DMS114 treated with DMSO at 0.1 percent for 48 hours (cell line): ENCODE measurements around the gene ST6GALNAC6.

Experiments
- DNase-seq: peaks from one replicate; lab custom pipeline; 2025; ENCODE audit not compliant: unreplicated experiment; lab: John Stamatoyannopoulos, UW

Gene ST6GALNAC6, protein sequence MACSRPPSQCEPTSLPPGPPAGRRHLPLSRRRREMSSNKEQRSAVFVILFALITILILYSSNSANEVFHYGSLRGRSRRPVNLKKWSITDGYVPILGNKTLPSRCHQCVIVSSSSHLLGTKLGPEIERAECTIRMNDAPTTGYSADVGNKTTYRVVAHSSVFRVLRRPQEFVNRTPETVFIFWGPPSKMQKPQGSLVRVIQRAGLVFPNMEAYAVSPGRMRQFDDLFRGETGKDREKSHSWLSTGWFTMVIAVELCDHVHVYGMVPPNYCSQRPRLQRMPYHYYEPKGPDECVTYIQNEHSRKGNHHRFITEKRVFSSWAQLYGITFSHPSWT

DNA sequence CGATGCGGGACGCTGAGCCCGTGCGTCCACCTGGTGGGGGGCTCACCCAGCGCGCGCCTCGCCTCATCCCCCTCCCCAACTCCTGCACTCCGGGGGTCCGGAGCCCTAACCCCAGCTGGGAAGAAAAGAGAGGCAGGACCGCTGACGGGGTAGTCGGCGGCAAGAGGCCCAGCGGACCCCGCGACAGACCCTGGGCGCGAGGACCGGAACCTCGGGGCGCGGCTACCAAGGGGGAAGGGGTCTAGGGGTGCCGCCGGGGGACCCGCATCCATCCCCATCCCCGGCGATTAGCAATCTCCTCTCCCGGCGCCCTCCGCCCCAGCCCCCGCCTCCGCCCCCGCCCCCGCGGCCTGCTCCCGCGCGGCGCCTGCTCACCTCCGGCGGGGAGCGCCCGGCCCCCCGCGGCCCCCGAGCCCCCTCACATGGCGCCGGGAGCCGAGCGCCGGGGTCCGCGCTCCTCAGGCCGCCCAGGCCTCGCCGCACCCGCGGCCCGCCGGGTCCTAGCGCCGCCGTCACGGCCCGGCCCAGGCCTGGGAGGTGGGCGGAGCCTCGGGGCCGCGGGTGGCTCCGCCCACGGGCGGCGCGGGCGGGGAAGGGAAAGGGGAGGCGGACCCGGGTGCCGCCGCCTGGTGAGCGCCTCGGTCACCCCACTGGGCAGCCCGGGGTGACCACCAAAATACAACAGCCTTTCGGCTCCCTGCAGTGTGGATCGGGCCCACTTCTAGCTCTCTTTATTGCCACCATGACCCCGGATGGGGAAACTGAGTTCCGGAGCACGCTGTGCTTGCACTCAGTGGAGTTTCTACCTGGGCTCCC, at the start of gene ST6GALNAC6:
Gene ST6GALNAC6, minus strand, starts transcription at position 476 of the 816 bp plus-strand sequence. CDS start 1,622 bp downstream, outside the sequence.
- DNase-seq, result no peak

DNA sequence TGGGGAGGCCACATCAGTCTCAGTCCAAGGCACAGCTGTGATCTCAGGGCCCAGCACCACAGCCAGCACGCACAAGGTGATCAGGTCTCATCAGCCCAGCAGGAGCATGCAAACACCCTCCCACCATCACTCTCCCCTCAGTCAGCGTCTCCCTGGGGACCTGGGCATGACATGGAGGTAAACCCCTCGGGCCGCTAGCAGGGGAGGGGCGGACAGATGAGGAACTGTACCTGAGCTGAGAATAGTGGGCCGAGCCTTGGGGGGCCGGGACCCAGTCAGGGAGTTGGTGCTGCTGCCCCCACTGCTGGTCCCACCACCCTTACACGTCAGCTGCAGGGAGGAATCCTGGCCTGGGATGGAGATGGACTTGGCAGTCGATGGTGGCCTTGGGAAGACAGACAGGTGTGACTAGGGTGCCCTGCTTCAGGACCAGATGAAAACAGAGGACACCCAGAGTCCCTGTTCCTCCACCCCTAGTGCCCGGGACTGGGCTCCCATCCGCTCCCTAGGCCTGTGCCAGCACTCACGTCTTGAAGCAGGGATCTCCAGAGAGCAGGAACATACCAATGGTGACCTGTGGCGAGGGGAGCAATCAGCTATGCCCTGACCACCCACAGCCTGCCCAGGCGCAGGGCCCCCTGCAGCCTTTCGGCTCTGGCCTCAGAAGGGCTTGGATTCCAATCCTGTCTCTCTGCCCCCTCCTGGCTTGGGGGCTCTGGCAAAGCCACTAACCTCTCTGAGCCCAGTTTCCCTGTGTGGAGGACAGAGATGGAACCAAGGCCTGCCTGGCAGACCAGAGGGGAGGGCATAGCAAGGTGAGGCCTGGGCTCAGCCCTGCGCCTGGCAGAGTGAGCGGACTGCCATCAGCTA, 48.7 kb upstream of the ST6GALNAC6 start:
- DNase-seq, result no peak

DNA sequence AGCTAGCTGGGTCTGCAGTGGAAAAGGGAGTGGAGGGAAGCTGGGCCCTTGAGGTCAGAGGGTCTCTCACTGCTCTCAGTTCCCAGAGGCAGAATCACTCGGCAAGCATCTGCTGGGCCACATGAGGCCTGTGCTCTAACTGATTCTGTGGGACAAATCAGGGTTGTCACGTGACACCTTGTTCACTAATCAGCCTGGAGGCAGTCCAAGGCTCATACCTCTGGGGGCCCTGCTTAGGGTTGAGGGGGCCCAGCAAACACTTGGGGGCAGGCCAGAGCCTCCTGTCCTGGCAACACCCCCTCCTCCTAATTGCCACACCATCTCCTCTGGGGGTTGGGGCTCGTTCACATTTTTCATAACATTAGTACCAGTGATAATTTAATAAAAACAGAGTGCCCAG, 47.3 kb upstream of the ST6GALNAC6 start:
- no peak for DNase-seq

DNA sequence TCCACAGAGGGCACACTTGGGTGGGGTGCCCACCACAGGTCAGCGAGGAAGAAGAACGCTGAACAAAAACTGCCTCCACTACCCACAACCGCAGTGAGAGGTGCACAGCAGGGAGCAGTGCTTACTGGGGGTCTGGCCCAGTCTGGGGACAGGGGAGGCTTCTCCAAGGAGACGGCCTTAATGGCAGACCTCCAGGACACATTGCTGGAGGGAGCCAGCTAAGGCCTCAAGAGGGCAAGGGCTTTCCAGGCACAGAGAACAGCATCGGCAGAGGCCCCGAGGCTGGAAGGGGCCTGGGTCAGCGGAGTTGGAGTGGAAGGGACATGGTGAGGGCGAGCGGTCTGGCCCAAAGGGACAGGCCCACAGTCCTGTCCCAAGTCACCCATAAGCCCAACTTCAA, 46.5 kb upstream of the ST6GALNAC6 start:
- DNase-seq, result no peak

DNA sequence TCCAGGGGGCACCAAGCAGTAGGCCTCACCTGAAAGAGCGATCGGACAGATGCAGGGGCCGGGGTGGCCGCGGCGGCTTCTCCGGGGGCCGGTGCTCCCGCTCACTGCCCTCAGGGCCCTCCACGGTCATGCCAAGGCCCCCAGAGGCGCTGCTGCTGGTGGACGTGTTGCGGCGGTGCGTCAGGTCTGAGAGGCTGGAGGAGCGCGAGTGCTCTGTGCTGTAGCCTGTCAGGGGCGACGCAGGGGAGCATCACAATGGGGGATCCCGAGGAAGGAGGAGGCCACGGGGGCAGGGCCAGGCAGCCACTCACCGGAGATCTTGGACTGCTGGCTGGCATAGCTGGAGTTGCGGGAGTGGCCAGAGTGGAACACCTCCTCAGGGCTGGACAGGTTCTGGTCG, 45.9 kb upstream of the ST6GALNAC6 start:
- DNase-seq, result no peak

DNA sequence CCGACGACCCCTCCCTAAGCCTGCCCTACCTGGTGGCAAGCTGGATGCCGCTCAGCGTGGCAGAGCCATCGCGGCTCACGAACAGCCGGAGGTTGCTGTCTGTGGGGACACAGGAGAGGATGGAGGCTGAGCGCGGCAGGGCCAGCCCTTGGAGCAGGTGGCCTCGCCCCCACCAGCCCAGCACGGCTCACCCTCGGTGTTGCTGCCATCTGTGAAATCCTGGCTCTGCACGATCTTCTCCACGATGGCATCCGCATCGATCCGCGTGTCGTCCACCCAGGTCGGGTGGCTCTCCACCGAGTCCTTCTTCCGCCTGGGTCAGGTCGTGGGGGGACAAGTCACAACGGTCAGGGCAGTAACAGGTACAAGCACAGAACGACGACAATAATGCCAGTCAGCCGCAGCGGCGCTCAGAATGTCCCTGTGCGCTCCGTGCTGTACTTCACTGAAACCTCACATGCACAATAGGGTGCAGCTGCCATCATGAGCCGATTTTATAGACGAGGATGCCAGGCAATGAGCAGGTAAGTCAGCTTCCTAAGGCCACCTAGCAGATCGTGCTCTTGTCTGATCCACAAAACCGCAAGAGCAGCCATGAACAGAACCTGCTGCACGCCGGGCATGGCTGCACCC, 45.3 kb upstream of the ST6GALNAC6 start:
- no peak for DNase-seq

DNA sequence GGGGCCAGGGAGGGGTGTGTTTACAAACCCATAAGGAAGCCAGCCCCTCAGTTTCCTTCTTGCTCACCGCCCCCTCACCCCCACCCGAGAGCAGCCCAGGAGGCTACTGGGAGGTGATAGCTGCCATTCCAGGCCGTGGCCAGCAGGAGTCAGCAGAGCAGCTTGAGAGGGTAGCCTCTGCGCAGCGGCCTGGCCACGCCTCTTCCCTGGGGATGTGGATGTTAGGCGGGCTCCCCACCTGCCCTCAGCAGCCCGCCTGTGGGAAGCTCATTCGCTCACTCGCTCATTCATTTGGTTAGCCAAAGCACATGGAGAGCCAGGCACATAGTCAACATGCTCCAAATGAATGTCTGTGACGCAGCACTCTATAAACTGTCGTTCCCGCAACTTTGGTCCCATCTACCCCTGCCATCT, 44.3 kb upstream of the ST6GALNAC6 start:
- peak; percentile 29 for DNase-seq

DNA sequence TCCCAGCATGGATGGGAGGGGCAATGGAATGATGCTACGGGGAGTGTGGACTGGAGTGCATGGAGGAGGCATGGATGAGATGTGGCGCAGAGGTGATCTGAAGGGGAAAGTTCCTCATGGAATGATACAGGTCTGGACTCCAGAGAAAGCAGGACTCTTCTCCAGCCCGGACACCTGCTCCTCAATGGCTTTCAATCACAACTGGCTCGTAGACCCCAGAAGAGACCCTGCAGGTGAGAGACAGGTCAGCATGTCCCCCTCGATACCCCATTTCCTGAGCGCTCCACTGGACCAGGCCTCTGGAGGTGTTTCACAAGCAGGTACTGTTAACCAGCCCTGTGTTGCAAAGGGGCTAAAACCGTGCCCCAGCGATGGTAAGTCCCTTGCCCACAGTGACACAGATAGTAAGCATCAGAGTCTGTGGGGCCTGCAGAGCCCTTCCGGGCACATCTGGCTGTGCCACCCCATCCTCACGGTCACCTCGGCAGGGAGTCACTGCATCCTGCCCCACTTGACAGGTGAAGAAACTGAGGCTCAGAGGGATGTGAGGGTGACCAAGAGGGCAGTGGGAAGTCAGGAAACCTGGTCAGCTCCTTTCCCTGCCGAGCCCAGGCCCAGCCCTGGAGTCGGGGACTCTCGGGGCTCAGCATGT, 43.7 kb upstream of the ST6GALNAC6 start:
- no peak for DNase-seq

DNA sequence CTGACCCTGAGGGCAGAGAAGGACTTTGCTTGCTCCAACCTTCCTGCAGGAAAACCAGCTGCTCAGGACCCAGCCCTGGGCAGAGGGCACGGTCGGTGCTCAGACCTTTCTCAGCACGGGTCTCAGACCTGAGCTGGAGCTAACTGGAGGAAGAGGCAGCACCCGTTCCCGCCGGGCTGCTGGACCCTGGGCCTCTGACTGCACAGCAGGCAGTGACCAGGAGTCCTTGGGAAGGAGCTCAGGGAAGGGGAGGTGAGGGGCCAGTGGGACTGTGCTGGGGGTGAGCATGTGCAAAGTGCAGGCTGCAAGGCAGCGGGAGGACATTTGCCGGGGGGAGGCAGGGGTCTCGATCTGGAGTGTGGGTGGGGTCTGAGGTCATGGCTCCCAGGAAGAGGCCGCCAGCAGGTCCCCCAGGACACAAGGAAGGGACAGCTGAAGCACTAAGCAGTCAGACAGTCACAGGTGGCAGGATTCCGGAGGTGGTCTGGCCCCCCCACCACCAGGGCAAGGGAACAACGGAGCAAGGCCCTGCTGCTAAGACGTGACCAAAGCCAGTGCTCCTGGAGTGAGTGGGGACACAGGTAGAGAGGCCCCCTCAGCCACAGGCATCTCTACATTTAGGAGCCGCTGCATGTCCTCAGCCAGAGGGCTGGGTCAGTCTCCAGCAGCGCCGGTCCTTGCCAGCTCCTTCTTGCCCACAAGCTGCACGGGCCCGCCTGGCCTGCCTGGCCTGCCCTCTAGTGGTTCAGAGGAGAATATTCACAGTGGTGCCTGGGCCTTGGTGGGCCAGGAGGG, 43.0 kb upstream of the ST6GALNAC6 start:
- peak; percentile 29 for DNase-seq

DNA sequence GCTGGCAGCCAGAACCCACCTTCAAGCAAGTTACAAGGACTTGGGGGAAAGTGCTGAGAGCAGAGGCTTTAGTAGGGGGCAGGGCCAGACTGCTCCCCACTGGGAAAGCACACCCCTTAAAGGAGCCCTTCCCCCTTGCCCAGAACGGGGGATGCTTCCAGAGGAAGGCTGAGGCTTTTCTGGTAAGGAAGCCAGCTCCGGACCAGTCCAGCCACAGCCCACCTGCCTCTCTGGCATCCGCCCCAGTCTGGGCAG, 42.5 kb upstream of the ST6GALNAC6 start:
- no peak for DNase-seq

DNA sequence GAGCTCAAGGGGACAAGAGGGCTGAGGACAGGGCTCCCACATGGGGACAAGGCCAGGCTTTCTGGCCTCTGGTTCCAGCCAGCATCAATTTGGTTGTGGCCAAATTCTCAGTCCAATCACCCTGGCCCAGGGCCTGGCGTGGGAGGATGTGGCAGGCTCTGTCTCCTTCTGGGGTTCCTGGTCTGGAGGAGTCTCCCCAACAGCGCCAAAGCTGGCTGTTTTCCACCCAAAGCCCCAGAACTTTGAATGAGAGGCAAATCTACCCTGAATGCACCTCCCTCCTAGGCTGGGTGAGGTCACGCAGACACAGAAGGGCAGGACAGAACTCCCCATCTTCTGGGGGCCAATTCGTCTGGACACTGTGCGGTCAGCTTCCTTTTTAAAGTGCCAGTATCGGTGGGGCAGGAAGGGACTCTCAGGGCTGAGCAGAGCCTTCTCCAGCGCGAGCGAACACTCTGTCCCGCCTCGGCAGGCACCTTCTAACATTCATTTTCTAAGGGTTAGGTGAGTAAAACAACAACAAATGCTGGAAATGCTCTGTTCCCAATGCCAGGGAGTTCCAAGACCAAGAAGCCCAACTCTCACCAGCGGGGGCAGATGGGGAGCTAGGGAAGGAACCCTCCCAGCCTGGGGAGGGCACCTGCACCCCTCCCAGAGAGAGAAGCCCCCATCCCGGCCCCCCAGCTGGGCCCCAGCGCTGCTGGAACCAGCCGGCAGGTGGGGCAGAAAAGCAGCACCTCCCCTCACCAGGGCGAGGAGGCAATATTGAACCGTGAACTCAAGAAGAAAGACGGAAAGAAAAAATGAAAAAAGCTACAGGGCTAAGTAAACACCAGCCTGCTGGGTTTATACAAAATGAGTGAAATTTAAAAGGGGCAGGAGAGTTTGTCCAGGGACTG, 41.9 kb upstream of the ST6GALNAC6 start:
- no peak for DNase-seq

DNA sequence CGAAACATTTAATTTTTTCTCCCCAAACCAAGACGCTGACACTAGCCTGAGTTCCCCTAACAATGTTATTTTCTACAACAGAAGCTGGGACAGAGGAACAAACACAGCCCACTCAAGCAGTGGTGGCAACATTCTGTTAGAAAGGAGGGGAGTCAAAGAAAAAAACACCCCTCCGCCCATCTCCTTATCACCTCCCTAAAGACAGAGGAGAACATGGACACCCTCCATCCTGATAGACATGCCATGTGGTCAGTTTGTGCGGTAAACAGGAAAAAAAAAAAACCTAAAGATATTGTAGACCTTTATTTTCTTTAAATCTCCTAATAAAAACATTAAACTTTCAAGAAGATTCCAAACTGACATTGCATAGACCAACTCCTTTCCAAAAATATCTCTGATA, 41.2 kb upstream of the ST6GALNAC6 start:
- DNase-seq, result no peak

DNA sequence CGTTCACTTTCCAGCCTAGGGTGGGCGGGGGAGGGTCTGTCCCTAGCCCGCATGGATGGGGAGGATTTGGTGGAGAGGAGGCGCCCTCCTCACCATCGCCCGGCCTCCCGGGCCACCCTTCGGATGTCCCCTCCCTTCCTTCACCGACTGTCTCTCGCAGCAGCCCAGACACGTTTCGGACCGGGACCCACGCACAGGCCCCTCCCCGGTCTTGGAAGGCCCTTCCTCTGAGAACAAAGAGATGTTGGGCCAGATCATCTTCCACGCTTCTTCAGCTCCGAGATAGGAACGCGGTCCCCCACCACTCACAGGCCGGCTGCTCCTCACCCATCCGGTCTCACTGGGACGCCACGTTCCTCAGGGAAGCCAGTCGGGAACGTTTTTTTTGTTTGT, 38.9 kb upstream of the ST6GALNAC6 start:
- DNase-seq, result no peak

DNA sequence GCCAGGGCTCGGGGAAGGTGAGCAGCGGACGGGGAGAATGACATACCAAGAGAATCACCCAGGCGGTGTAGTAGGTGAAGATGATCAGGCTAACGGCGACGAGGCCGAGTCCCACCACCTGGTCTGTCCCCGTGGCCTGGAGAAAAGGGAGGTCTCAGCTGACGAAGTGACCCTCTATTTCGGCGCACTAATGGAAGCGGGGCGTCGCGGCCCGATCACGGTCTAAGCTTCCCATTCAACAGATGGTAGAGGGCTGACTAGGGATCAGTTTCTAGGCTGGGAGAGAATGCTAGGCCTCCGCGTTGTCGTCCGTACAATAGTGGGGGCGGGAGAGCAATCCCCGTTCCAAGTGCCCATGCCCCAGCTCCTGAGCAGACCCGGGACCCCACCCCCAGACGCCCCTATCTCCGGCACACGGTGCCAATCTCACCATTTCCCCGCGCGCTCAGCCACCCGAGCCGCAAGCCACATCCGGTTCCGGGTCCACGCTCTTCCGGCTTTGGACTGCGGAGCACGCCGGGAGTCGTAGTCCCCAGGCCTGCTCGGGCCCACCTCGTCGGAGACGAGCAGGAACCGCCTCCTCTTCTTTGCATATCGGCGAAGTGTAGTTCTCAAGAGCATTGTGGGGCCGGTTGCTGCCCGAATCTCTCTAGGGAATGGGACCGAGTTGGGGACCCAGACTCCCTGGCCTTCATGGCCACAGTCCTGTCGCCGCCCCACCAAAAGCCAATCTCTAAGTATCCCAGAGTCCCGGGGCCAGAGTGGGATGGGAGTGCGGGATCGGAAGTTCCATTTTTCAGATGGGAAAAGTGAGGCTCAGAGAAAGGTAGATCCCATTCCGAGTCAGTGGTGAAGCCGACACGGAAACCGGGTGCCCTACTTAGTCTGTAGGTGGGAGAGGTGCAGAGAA, 38.2 kb upstream of the ST6GALNAC6 start, which contains the start of gene DPM2:
Gene DPM2, minus strand, starts transcription at position 467 of the 910 bp plus-strand sequence. Its CDS starts 34 bp downstream, at position 433.
- DNase-seq, result peak; percentile 67

DNA sequence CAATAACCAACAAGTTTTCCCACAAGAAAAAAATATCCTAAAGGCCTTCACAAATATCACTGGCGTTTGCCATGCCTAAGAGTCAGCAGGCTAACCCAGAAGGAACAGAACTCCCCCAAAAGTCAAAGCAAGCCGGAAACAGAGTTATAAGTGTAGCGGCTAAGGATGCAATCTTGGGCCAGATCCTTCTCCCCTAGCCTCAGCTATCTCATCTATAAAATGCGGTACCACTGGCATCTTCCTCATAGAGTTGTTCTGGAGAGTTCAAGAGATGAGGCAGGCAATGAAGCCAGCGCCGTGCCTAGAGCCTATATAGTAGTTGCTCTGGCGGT, 37.6 kb upstream of the ST6GALNAC6 start:
- no peak for DNase-seq

DNA sequence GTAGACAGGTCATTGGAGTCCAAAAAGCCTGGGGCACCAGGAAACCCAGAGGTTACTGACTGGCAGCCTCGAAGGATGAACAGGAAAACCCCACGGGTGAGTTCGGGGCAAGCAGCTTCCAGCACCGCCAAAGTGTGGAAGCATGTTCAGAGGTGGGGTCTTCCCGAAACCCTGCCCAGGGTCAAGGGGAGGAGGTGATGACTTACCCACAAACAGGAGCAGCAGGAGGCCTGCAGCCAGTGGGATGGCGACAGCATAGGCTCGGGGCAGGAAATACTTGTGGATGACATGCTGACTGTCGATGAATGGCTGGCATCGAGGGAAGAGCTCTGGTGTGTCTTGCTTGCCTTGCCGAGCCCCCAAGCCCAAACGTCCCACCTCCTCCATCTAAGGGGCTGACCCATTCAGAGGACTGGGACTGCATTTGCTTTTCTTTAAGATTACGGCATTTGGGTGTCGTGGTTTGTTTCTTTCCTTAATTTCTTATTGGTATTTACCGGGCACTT, 37.0 kb upstream of the ST6GALNAC6 start:
- DNase-seq, result no peak

DNA sequence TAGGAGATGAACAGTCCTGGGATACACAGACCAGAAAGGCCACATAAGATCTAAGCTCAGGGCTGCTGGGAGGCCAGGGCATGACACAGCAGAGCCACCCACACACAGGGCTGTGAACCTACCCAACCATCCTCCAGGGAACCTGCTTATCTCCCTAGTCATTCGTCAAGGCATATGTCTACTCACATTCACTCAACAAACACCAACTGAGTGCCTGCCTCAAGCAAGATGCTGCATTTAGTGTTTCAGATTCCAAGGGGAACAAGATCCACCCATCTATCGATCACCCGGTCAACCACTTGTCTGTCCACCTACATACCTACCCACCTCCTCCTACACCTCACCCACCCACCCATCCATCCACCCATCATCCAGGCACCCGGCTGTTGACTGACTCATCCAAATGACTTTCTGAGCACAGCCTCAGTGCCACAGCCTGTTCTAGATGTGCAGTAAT, 36.4 kb upstream of the ST6GALNAC6 start:
- DNase-seq, result no peak

DNA sequence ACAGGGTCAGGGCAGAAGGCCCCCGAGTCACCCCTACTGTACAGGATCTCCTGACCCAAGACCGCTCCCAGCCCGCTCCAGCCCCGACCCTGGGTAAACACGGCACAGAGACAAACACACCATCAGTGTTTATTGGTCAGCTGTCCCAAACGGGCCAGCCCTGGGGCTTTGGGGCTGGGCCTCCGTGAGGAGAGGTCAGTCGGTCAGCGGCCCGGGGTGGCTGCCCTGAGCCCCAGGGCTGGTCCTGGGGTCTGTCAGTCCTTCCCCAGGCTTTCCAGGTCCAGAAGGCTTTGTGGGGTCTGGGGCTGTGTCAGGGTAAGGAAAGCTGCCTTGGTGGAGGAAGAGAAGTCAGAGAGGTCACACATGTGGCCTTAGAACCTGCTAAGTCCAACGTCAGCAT, 35.6 kb upstream of the ST6GALNAC6 start:
- DNase-seq, result no peak
